ENCODE results near the gene AQP10. TPM values are rescaled to one million over a fixed set of nuclear protein-coding genes. Genes with fewer than 3 reads are reported as not detected.
"Not testable (repeated sequence)": the region's sequence is repeated elsewhere in the genome, so short reads cannot be mapped to it uniquely, and the experiment has no call there.

The AQP10 gene
- total RNA-seq, 5 donors from 2014 or later (not counting 1 experiment from before 2014, with no cell fraction given), result not detected

DNA sequence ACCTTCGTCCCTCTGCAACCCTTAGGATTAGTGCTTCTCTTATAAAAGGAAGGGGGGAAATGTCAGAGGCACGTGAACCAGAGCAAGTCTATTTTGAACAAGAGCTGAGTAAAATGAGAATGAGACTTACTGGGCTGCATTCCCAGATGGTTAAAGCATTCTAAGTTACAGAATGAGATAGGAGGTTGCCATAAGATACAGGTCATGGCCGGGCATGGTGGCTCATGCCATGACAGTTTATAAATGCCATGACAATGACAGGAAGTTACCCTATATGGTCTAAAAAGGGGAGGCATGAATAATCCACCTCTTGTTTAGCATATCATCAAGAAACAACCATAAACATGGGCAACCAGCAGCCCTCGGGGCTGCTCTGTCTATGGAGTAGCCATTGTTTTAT, 2.5 kb upstream of the AQP10 start:
- H3K4me1 Mint-ChIP-seq, result no peaks in the 10 kb centered on the region
- peaks cover 3 to 12% (median 4%) of the 10 kb centered on the region in 3 donors for H3K9me3 Mint-ChIP-seq
- H3K27ac ChIP-seq (ENCODE audit: low read length), result no peak overlapping the region
- no peaks in the 10 kb centered on the region for H3K36me3 ChIP-seq (ENCODE audit: control insufficient read depth in 2 of 2, extremely low read depth in 1 of 2, insufficient read depth in 1 of 2, low read length in 1 of 2)
- ATAC-seq (replicated peaks in 1 of 4) (no peak), DNase-seq (no peak)
- H3K27ac Mint-ChIP-seq, result no peak overlapping the region
- no peaks in the 10 kb centered on the region for H3K4me1 ChIP-seq (ENCODE audit: control insufficient read depth in 1 of 2, extremely low read depth in 1 of 2, insufficient read depth in 2 of 2, low read length in 2 of 2)
- H3K9me3 ChIP-seq, result peaks cover 3% of the 10 kb centered on the region
- ChIA-PET CTCF (no interaction called here), POLR2A (interaction anchor here in 1 of 2 donors (0.6 kb wide), 1 partner anchor 411 kb away, joined by 4 read pairs; no protein-coding TSS in a partner anchor)
- H3K4me3 ChIP-seq (ENCODE audit: control insufficient read depth in 1 of 2, extremely low read depth in 1 of 2, low read length in 1 of 2), result no peak overlapping the region
- H3K27me3 Mint-ChIP-seq, result peaks cover 0 to 2% of the 10 kb centered on the region in 2 donors
- H3K36me3 Mint-ChIP-seq, result no peaks in the 10 kb centered on the region
- no peak overlapping the region for H3K4me3 Mint-ChIP-seq
- peaks cover 0 to 14% of the 10 kb centered on the region in 2 experiments for H3K27me3 ChIP-seq (replicated peaks in 1 of 2; ENCODE audit: control insufficient read depth in 2 of 2, extremely low read depth in 1 of 2, insufficient read depth in 2 of 2, low read length in 1 of 2)
- 80% methylated on average over 1 of the region's 4 CpGs for WGBS (ENCODE audit: insufficient coverage)

DNA sequence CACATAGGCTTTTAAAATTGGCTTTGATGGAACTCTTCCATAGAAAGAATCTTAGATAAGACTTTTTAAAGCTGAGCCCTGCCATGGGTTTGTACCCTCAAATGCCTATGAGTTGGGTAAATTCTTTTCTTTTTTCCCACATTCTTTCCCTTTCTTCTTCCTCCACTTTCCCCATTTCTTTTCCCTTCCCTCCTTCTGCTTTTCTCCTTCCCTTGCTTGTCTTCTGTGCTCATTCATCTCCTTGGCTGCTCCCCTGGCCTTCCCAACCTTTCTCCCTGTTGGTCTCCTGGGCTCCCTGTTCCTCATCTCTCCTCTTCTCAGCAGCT, 679 bp downstream of the AQP10 start:
- Mint-ChIP-seq H3K4me1 (peaks cover 12 to 17% (median 15%) of the 10 kb centered on the region in 3 donors), H3K9me3 (peaks cover 3 to 12% (median 4%) of the 10 kb centered on the region in 3 donors)
- H3K4me1 ChIP-seq (ENCODE audit: control insufficient read depth in 1 of 2, extremely low read depth in 1 of 2, insufficient read depth in 2 of 2, low read length in 2 of 2), result peaks cover 2 to 18% of the 10 kb centered on the region in 2 experiments
- POLR2A ChIA-PET, result interaction anchor here in 1 of 2 donors (0.6 kb wide), 1 partner anchor 49 kb away, joined by 7 read pairs; no protein-coding TSS in a partner anchor
- H3K27me3 Mint-ChIP-seq; ATAC-seq (replicated peaks in 1 of 4); H3K4me3 Mint-ChIP-seq; DNase-seq; H3K36me3 ChIP-seq (ENCODE audit: control insufficient read depth in 2 of 2, extremely low read depth in 1 of 2, insufficient read depth in 1 of 2, low read length in 1 of 2); H3K9me3 ChIP-seq; H3K36me3 Mint-ChIP-seq; H3K27ac ChIP-seq (ENCODE audit: low read length); CTCF ChIA-PET; H3K4me3 ChIP-seq (ENCODE audit: control insufficient read depth in 1 of 2, extremely low read depth in 1 of 2, low read length in 1 of 2); H3K27ac Mint-ChIP-seq: not testable (repeated sequence)
- peaks cover 0 to 14% of the 10 kb centered on the region in 2 experiments for H3K27me3 ChIP-seq (replicated peaks in 1 of 2; ENCODE audit: control insufficient read depth in 2 of 2, extremely low read depth in 1 of 2, insufficient read depth in 2 of 2, low read length in 1 of 2)

DNA sequence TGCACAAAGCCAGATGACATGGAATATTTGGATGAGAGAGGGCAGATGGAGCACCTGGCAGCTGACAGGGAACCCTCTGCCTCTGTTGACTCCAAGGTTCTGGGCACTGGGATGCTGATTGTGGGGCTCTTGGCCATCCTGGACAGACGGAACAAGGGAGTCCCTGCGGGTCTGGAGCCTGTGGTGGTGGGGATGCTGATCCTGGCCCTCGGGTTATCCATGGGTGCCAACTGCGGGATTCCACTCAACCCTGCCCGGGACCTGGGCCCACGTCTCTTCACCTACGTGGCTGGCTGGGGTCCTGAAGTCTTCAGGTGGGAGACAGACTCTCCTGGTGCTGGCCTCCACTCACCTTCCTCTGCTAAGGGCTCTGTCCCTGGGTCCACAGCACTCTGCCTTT, 2.6 kb downstream of the AQP10 start:
- Histone ChIP-seq H3K4me1 (ENCODE audit: control insufficient read depth in 1 of 2, extremely low read depth in 1 of 2, insufficient read depth in 2 of 2, low read length in 2 of 2) (peaks cover 13 to 36% of the 10 kb centered on the region in 2 experiments), H3K9me3 (no peaks in the 10 kb centered on the region), H3K36me3 (ENCODE audit: control insufficient read depth in 2 of 2, extremely low read depth in 1 of 2, insufficient read depth in 1 of 2, low read length in 1 of 2) (no peaks in the 10 kb centered on the region), H3K4me3 (ENCODE audit: control insufficient read depth in 1 of 2, extremely low read depth in 1 of 2, low read length in 1 of 2) (no peak overlapping the region), H3K27me3 (replicated peaks in 1 of 2; ENCODE audit: control insufficient read depth in 2 of 2, extremely low read depth in 1 of 2, insufficient read depth in 2 of 2, low read length in 1 of 2) (peaks cover 0 to 14% of the 10 kb centered on the region in 2 experiments), H3K27ac (ENCODE audit: low read length) (no peak overlapping the region)
- WGBS (ENCODE audit: insufficient coverage), result 90% methylated on average over 6 of the region's 7 CpGs
- CTCF ChIA-PET, result interaction anchor here (0.5 to 5.5 kb wide), 4 partner anchors 10 to 35 kb away, joined by 3 to 87 read pairs (median 10); no protein-coding TSS in a partner anchor
- no peak for DNase-seq
- no peak for ATAC-seq (replicated peaks in 1 of 4)
- Mint-ChIP-seq H3K4me3 (peak overlapping the region in 1 of 3 donors; percentile 6), H3K27ac (no peak overlapping the region), H3K4me1 (peaks cover 30 to 34% (median 33%) of the 10 kb centered on the region in 3 donors), H3K9me3 (no peaks in the 10 kb centered on the region), H3K36me3 (no peaks in the 10 kb centered on the region), H3K27me3 (peaks cover 0 to 2% of the 10 kb centered on the region in 2 donors)
- POLR2A ChIA-PET, result interaction anchor here in 1 of 2 donors (0.5 kb wide), 1 partner anchor 1510 kb away, joined by 3 read pairs; no protein-coding TSS in a partner anchor

DNA sequence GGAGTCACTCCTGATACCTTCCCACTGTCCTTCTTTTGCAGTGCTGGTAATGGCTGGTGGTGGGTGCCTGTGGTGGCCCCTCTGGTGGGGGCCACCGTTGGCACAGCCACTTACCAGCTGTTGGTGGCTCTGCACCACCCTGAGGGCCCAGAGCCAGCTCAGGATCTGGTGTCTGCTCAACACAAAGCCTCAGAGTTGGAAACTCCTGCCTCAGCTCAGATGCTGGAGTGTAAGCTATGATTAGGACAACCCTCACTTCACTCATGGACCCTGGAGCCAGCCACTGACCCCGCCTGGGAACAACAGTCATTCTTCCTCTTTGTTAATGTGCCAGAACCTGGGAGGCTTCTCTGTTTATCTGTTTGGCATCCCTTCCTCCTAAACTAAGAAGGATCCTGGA, 3.3 kb downstream of the AQP10 start:
- H3K27me3 Mint-ChIP-seq, result peaks cover 0 to 2% of the 10 kb centered on the region in 2 donors
- CTCF ChIA-PET, result interaction anchor here (0.7 to 5.5 kb wide), 5 partner anchors 9 to 28 kb away, joined by 3 to 87 read pairs (median 8); no protein-coding TSS in a partner anchor

DNA sequence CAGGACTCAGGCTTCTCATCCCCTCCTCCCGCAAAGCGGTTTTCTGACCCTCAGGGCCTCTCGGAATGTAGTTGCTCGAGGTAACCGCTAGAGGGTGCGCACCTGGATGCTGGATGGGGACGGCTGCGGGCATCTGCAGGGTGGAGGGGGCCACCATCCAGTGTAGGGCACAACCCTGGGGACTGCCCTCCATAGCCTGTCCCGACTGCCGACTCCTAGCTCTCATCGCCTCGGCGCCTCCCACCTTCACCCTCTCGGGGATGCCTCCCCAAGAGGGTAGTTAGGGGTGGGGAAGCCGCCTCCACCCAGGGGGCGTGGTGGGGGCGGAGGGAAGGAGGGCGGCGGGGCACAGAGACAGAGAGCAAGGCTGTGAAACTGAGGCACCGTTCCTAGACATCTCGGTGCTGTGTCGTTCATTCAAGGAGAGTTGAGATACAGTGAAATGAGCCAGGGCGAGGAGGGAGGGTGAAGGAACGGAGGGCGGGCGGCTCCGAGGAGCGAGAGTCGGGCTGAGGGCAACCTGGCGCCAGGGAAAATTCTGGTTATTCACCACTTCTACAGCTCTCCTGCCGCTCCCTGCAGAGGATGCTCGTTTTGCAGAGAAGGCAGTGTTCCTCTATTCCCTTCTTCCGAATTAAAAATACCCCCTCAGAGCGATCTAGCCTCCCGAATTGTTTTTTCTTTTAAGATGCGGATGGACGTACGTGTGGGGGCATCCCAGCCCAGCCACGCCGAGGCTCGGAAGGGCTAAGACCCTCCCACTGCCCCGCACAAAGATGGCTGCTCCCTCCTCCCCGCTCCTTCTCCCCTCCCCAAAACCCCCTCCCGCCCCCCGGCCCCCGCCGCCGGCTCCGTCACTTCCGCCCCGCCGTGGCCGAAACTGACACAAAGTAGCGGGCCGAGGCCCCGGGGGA, 4.0 kb downstream of the AQP10 start, which contains the start of gene ATP8B2:
TSS of gene ATP8B2 (plus strand) at position 857 of the 914 bp plus-strand sequence. CDS start 2,617 bp downstream, outside the sequence.
- WGBS (ENCODE audit: insufficient coverage), result 0% methylated on average over 29 of the region's 56 CpGs
- Mint-ChIP-seq H3K9me3 (no peaks in the 10 kb centered on the region), H3K27me3 (peaks cover 0 to 2% of the 10 kb centered on the region in 2 donors), H3K4me1 (peaks cover 40 to 44% (median 43%) of the 10 kb centered on the region in 3 donors), H3K27ac (peak within 1 kb of the TSS; percentile 89 to 95), H3K36me3 (peaks cover 3% of the 10 kb centered on the region), H3K4me3 (peak within 1 kb of the TSS; percentile 91 to 94 (median 94))
- Histone ChIP-seq H3K27ac (ENCODE audit: low read length) (peak within 1 kb of the TSS; percentile 82), H3K36me3 (ENCODE audit: control insufficient read depth in 2 of 2, extremely low read depth in 1 of 2, insufficient read depth in 1 of 2, low read length in 1 of 2) (peaks cover 0 to 1% of the 10 kb centered on the region in 2 donors), H3K4me1 (ENCODE audit: control insufficient read depth in 1 of 2, extremely low read depth in 1 of 2, insufficient read depth in 2 of 2, low read length in 2 of 2) (peaks cover 20 to 49% of the 10 kb centered on the region in 2 experiments), H3K27me3 (replicated peaks in 1 of 2; ENCODE audit: control insufficient read depth in 2 of 2, extremely low read depth in 1 of 2, insufficient read depth in 2 of 2, low read length in 1 of 2) (peaks cover 0 to 14% of the 10 kb centered on the region in 2 experiments), H3K4me3 (ENCODE audit: control insufficient read depth in 1 of 2, extremely low read depth in 1 of 2, low read length in 1 of 2) (peak within 1 kb of the TSS; percentile 79 to 92), H3K9me3 (no peaks in the 10 kb centered on the region)
- DNase-seq (peak; percentile 42 to 88 (median 70)), ATAC-seq (replicated peaks in 1 of 4) (peak; percentile 54 to 58 (median 55))
- CTCF ChIA-PET, result interaction anchor here (0.6 to 5.5 kb wide), 12 partner anchors 8 to 741 kb away, joined by 3 to 87 read pairs (median 4); partner anchors contain the start of genes HAX1 (in 1 of the 2) and KCNN3 (in 1 of the 2)
- POLR2A ChIA-PET, result interaction anchor here in 1 of 2 donors (0.6 to 1.0 kb wide), 3 partner anchors 11 to 141 kb away, joined by 4 to 10 read pairs (median 5); no protein-coding TSS in a partner anchor

More for the DNA sequence above, 3.3 kb downstream of the AQP10 start:
- peaks cover 0 to 14% of the 10 kb centered on the region in 2 experiments for H3K27me3 ChIP-seq (replicated peaks in 1 of 2; ENCODE audit: control insufficient read depth in 2 of 2, extremely low read depth in 1 of 2, insufficient read depth in 2 of 2, low read length in 1 of 2)
- peaks cover 33 to 37% (median 36%) of the 10 kb centered on the region in 3 donors for H3K4me1 Mint-ChIP-seq
- no peak for DNase-seq
- peak overlapping the region; percentile 85 to 95 for H3K27ac Mint-ChIP-seq
- peak overlapping the region; percentile 82 for H3K27ac ChIP-seq (ENCODE audit: low read length)
- H3K9me3 Mint-ChIP-seq, result no peaks in the 10 kb centered on the region
- ATAC-seq (replicated peaks in 1 of 4), result no peak
- peak overlapping the region; percentile 90 to 94 (median 90) for H3K4me3 Mint-ChIP-seq
- 75% methylated on average over 1 of the region's 2 CpGs for WGBS (ENCODE audit: insufficient coverage)
- no peaks in the 10 kb centered on the region for H3K9me3 ChIP-seq
- no peak overlapping the region for H3K4me3 ChIP-seq (ENCODE audit: control insufficient read depth in 1 of 2, extremely low read depth in 1 of 2, low read length in 1 of 2)
- H3K36me3 ChIP-seq (ENCODE audit: control insufficient read depth in 2 of 2, extremely low read depth in 1 of 2, insufficient read depth in 1 of 2, low read length in 1 of 2), result no peaks in the 10 kb centered on the region
- H3K4me1 ChIP-seq (ENCODE audit: control insufficient read depth in 1 of 2, extremely low read depth in 1 of 2, insufficient read depth in 2 of 2, low read length in 2 of 2), result peaks cover 14 to 42% of the 10 kb centered on the region in 2 experiments
- POLR2A ChIA-PET, result interaction anchor here in 1 of 2 donors (0.6 kb wide), 2 partner anchors 57 to 142 kb away, joined by 4 to 5 read pairs; no protein-coding TSS in a partner anchor
- no peaks in the 10 kb centered on the region for H3K36me3 Mint-ChIP-seq

Data from T-cell (primary cell).